C4-2B (cell line): ENCODE data around the gene GZMA.
"Not testable (repeated sequence)": the region's sequence is repeated elsewhere in the genome, so short reads cannot be mapped to it uniquely, and the experiment has no call there.

Experiments
- H3K27ac ChIP-seq: fragments of 450-650 bp; 2 replicates; pipeline ENCODE4 v1.5.1; 2017
- ZFX ChIP-seq: fragments of 450-650 bp; IDR thresholded peaks from 2 replicates; pipeline ENCODE4 v1.6.1; 2017
- TF ChIP-seq, protein P1 (sequence below): fragments of 450-650 bp; conservative IDR thresholded peaks from 2 replicates; pipeline ENCODE4 v1.5.1; 2017; ENCODE audit warnings: mild to moderate bottlenecking

The GZMA gene

DNA sequence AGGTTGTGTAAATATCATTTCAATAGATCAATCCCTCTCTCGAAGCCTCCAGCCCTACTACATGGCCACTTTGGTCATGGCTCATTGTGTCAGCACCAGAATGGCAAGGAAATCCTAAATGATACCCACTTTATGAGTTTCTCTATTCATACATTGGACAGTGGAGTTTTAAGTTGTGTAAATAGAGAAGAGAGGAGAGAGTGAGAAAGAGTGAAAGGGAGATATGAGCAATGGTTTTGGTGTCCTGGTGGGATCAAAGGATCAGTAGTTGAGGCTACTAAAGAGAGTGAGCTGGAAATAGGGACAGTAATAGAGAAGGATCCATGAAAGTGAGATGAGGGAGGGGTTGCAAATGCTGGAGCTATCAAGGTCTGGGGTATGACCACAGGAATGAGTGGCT, 31.5 kb upstream of the GZMA start:
- TF ChIP-seq, protein P1, sequence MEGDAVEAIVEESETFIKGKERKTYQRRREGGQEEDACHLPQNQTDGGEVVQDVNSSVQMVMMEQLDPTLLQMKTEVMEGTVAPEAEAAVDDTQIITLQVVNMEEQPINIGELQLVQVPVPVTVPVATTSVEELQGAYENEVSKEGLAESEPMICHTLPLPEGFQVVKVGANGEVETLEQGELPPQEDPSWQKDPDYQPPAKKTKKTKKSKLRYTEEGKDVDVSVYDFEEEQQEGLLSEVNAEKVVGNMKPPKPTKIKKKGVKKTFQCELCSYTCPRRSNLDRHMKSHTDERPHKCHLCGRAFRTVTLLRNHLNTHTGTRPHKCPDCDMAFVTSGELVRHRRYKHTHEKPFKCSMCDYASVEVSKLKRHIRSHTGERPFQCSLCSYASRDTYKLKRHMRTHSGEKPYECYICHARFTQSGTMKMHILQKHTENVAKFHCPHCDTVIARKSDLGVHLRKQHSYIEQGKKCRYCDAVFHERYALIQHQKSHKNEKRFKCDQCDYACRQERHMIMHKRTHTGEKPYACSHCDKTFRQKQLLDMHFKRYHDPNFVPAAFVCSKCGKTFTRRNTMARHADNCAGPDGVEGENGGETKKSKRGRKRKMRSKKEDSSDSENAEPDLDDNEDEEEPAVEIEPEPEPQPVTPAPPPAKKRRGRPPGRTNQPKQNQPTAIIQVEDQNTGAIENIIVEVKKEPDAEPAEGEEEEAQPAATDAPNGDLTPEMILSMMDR, result no peak

DNA sequence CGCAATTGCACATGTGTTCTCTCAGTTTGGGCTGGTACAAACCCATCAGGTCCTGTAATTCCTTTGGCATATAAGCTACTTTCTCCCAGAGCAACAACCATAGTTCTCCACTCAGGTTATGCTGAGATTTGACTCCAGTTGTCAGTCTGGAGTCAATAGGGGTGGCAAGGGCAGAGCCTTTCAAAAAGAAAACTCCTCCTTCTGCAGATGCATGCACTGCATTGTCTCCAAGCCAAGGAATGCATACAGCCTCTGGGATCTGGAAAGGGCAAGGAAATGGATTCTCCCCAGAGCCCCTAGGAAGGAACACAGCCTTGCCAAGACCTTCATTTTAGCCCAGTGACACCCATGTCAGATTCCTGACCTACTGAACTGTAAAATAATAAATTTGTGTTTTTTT, 31.0 kb upstream of the GZMA start:
- TF ChIP-seq ZFX, result no peak
- TF ChIP-seq, protein P1, result no peak
- H3K27ac ChIP-seq, result no peak overlapping the region

More for the DNA sequence above, 31.5 kb upstream of the GZMA start:
- H3K27ac ChIP-seq, result no peak overlapping the region

DNA sequence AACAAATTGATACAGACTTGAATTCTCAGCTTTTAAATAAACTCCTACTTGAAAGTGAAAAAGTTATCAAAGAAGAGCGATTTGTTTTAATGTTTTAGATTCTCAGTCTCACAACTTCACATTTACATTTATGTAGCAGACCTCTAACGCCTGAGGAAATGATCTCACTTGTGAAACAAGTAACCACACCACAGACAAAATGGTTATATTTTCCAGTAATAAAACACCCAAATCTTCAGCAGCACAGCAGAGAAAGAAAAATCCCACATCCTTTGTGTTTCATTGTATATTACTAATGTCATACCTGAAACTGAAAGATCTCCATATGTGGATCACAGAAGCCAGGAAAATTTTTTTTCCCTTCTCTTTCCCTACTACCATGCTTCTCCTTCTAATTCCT, 29.8 kb upstream of the GZMA start:
- no peak for TF ChIP-seq ZFX
- TF ChIP-seq, protein P1, result no peak
- H3K27ac ChIP-seq, result no peak overlapping the region

DNA sequence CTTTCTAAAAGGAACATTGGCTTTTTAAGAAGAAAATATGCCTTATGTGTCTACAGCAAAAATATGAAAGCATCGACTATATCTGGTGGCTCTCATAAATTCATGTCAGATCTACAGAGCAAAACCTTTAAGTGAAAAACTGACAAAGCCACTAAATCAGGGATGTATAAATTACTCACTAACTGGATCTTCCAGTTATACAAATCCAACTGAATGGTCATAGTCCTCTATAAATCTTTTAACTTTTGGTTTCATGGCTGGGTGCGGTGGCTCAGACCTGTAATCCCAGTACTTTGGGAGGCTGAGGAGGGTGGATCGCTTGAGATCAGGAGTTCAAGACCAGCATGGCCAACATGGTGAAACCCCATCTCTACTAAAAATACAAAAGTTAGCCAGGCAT, 29.2 kb upstream of the GZMA start:
- no peak overlapping the region for H3K27ac ChIP-seq
- TF ChIP-seq, protein P1, result no peak
- no peak for TF ChIP-seq ZFX

DNA sequence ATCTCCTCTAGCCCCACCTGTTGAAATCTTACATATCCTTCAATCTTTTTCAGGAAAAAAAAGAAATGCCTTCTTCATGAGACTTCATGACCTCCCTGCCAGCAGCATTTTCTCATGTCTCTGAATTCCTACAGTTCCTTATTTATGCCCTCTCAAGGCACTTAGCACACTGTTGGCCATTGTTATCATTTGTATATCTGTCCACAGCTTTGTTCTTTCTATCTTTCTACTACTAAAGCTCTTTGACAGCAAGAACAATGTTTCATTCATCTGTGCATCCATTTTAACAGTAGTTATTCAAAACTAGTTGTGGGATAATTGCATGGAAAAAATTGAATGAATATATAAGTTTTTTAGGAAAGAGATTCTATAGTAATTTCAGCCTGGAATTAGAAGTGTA, 20.9 kb upstream of the GZMA start:
- no peak for TF ChIP-seq ZFX
- TF ChIP-seq, protein P1, result no peak
- no peak overlapping the region for H3K27ac ChIP-seq

DNA sequence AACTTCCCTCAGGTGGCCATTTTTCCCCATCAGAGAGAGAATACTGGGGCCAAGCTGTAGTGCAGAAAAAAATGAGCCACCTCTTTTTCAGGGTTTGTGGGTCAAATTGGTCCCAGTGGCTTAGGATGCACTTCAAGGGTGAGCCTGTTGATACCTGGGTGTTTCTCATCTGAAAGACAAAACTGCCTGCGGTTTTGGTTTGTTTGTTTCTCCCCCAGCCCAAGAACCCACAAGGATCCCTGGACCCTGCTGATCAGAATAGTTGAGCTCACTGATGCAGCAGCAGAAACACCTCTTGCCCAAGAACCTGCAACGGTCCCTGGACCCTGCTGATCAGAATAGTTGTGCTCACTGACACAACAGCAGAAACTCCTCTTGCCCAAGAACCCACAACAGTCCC, 13.1 kb upstream of the GZMA start:
- H3K27ac ChIP-seq, result not testable (repeated sequence)

DNA sequence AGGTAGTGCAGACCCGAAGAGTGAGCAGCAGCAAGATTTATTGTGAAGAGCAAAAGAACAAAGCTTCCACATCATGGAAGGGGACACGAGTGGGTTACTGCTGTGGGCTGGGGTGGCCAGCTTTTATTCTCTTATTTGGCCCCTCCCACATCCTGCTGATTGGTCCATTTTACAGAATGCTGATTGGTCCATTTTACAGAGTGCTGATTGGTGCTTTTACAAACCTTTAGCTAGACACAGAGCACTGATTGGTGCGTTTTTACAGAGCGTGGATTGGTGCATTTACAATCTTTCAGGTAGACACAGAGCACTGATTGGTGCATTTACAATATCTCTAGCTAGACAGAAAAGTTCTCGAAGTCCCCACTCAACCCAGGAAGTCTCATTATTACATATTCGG, 11.4 kb upstream of the GZMA start:
- H3K27ac ChIP-seq, result not testable (repeated sequence)

DNA sequence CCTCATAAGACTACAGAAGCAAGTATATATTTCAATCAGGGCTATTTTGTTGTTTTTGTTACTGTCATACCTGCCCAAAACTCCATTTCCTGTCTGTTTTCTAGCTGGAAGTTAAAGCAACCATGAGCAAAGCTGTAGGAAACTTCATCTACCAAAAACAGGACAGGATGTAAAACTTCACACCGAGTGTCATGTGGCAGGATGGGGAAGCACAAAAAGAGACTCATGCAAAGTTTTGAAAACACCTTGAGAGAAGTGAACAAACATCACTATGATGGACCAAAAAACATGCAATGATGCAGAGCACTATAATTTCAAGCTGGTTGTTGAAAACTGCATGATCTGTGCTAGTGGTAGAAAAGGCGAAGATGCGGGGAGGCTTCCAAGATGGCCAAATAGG, 6.3 kb upstream of the GZMA start:
- no peak overlapping the region for H3K27ac ChIP-seq
- TF ChIP-seq, protein P1, result no peak
- TF ChIP-seq ZFX, result no peak

DNA sequence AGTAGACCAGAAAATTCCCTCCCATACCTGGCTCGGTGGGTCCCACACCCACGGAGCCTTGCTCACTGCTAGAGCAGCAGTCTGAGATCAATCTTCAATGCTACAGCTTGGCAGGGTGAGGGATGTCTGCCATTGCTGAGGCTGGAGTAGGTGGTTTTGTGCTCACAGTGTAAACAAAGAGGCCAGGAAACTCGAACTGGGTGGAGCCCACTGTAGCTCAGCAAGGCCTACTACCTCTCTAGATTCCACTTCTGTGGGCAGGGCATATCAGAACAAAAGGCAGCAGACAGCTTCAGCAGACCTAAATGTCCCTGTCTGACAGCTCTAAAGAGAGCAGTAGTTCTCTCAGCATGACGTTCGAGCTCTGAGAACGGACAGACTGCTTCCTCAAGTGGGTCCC, 5.6 kb upstream of the GZMA start:
- H3K27ac ChIP-seq, result no peak overlapping the region
- no peak for TF ChIP-seq ZFX
- TF ChIP-seq, protein P1, result no peak

DNA sequence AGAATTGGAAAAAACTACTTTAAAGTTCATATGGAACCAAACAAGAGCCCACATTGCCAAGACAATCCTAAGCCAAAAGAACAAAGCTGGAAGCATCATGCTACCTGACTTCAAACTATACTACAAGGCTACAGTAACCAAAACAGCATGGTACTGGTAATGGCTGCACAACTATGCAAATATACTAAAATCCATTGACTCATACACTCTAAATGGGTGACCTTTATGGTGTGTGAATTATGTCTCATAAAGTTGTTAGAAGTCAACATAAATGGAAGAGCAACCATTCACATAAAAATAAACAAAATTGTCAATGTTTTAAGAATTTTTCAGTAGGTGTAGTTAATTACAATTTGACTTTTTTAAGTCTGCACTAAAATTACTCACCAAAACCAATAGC, 1.3 kb upstream of the GZMA start:
- not testable (repeated sequence) for H3K27ac ChIP-seq
